Mucosa of descending colon (tissue), 3 donors: ENCODE measurements around the gene RSPH9. TPM values are rescaled to one million over a fixed set of nuclear protein-coding genes. Genes with fewer than 3 reads are reported as not detected.
"Not testable (repeated sequence)": the region's sequence is repeated elsewhere in the genome, so short reads cannot be mapped to it uniquely, and the experiment has no call there.

Experiments used
- ATAC-seq: fragments of 200-7000 bp; cut with Tn5 transposase; one replicate; pipeline ENCODE4 v1.9.1; 2020; ENCODE audit warnings: mild to moderate bottlenecking, moderate library complexity
- DNase-seq, 3 donors: peaks; one replicate each; pipeline ENCODE4 v3.0.0-alpha.2; 2020
- H3K36me3 ChIP-seq: fragments of 200-600 bp; one replicate; pipeline ENCODE4 v1.8.0; 2021; ENCODE audit warnings: low read depth, mild to moderate bottlenecking
- H3K4me1 ChIP-seq: fragments of 200-600 bp; one replicate; pipeline ENCODE4 v1.8.0; 2021; ENCODE audit warnings: low read depth, mild to moderate bottlenecking
- H3K4me3 ChIP-seq: fragments of 200-600 bp; one replicate; pipeline ENCODE4 v1.8.0; 2021; ENCODE audit warnings: mild to moderate bottlenecking
- H3K9me3 ChIP-seq: fragments of 200-600 bp; one replicate; pipeline ENCODE4 v1.8.0; 2021; ENCODE audit warnings: mild to moderate bottlenecking
- CTCF ChIP-seq: fragments of 200-600 bp; IDR thresholded peaks from one replicate; pipeline ENCODE4 v1.8.0; 2022; ENCODE audit warnings: antibody characterized with exemption, mild to moderate bottlenecking
- intact Hi-C, 2 donors: fragments of 100-400 bp; cut with DNase I in 1 of 2; cut with micrococcal nuclease in 1 of 2; formaldehyde crosslinking; loops; one replicate each; pipeline versions ENCODE4 v1.11.0 to v1.11.1; 2022; cut with DNase I, micrococcal nuclease
- total RNA-seq, 3 donors: library from RNA; stranded (reverse); fragmentation: NEBNext Ultra II Directional in 2 of 3; extraction: Animal tissue kit (Norgen Biotek cat#: 25700) in 2 of 3; gene quantifications; one replicate each; pipeline versions ENCODE4 v1.2.1 to v1.2.4, GENCODE V29; 2021 to 2023
- donor health status: DM: no; HTN: no; CAD: no; lungs with moderate emphysema.
- donor health status: DM: no; HTN: no; CAD: no.
- donor health status: DM: no; HTN: yes; CAD: no.

The RSPH9 gene
- total RNA-seq, 3 donors from 2014 or later: 0.12 TPM; not detected in 2

GRCh38 chr6:43636308-43636659, 8.6 kb upstream of the RSPH9 start:
- DNase-seq (no peak), ATAC-seq (peak; percentile 26)
- Histone ChIP-seq H3K4me3 (peak overlapping the region; percentile 68), H3K4me1 (peaks cover 21% of the 10 kb centered on the region), H3K36me3 (peaks cover 7% of the 10 kb centered on the region), H3K9me3 (no peaks in the 10 kb centered on the region)
- TF ChIP-seq CTCF: no peak
- intact Hi-C loops: no loop called here

- Histone ChIP-seq H3K36me3 (peaks cover 7% of the 10 kb centered on the region), H3K9me3 (no peaks in the 10 kb centered on the region), H3K4me3 (no peak overlapping the region), H3K4me1 (peaks cover 21% of the 10 kb centered on the region)
- no peak for TF ChIP-seq CTCF
- DNase-seq (no peak), ATAC-seq (no peak)
- intact Hi-C loops: no loop called here
These were observed 4.6 kb upstream of the RSPH9 start for GRCh38 chr6:43639984-43640800.

GRCh38 chr6:43645613-43645964, 753 bp downstream of the RSPH9 start:
- intact Hi-C loops: no loop called here
- ATAC-seq (no peak), DNase-seq (no peak)
- H3K4me3 ChIP-seq: no peak overlapping the region
- TF ChIP-seq CTCF: no peak
- H3K4me1 ChIP-seq: peaks cover 9% of the 10 kb centered on the region
- no peaks in the 10 kb centered on the region for H3K9me3 ChIP-seq
- H3K36me3 ChIP-seq: peaks cover 3% of the 10 kb centered on the region

GRCh38 chr6:43647613-43648012, 2.8 kb downstream of the RSPH9 start:
- DNase-seq: no peak
- no peak for TF ChIP-seq CTCF

GRCh38 chr6:43648248-43648647, 3.4 kb downstream of the RSPH9 start:
- Histone ChIP-seq H3K4me3 (no peak overlapping the region), H3K36me3 (no peaks in the 10 kb centered on the region), H3K4me1 (peaks cover 9% of the 10 kb centered on the region), H3K9me3 (no peaks in the 10 kb centered on the region)
- ATAC-seq (no peak), DNase-seq (no peak)
- no peak for TF ChIP-seq CTCF
- intact Hi-C loops: no loop called here

More at GRCh38 chr6:43647613-43648012, 2.8 kb downstream of the RSPH9 start:
- H3K36me3 ChIP-seq: no peaks in the 10 kb centered on the region
- no peak overlapping the region for H3K4me3 ChIP-seq
- intact Hi-C loops: no loop called here
- no peaks in the 10 kb centered on the region for H3K9me3 ChIP-seq
- H3K4me1 ChIP-seq: peaks cover 9% of the 10 kb centered on the region
- ATAC-seq: no peak

- H3K36me3 ChIP-seq, H3K4me3 ChIP-seq, H3K9me3 ChIP-seq, intact Hi-C loops, ATAC-seq, H3K4me1 ChIP-seq, DNase-seq: not testable (repeated sequence)
These were observed 8.0 kb downstream of the RSPH9 start for GRCh38 chr6:43652822-43653221.
